ENCODE results near the gene DPEP2NB. TPM values are rescaled to one million over a fixed set of nuclear protein-coding genes. Genes with fewer than 3 reads are reported as not detected.

Gene DPEP2NB
- total and polyA plus RNA-seq, 9 donors = not detected

GRCh38 chr16:67964477-67965131, 51.1 kb downstream of the DPEP2NB start:
- no peaks in the 10 kb centered on the region for H3K9me3 ChIP-seq (replicated peaks; ENCODE audit: control insufficient read depth, low read depth, low read length)
- H3K36me3 ChIP-seq (ENCODE audit: control insufficient read depth, insufficient read depth, low read length) = peaks cover 61% of the 10 kb centered on the region
- 78% methylated on average over 3 of the region's 6 CpGs for WGBS (ENCODE audit: insufficient coverage)
- DNase-seq = no peak
- peaks cover 75% of the 10 kb centered on the region for H3K4me1 ChIP-seq (ENCODE audit: control insufficient read depth, insufficient read depth, low read length)
- peaks cover 2% of the 10 kb centered on the region for H3K27me3 ChIP-seq (ENCODE audit: control insufficient read depth, insufficient read depth, low read length)
- no peak overlapping the region for H3K27ac ChIP-seq (ENCODE audit: low read length)
- no peak overlapping the region for H3K4me3 ChIP-seq (ENCODE audit: low read length)

GRCh38 chr16:67963662-67964321, 51.9 kb downstream of the DPEP2NB start:
- Histone ChIP-seq H3K9me3 (replicated peaks; ENCODE audit: control insufficient read depth, low read depth, low read length) (no peaks in the 10 kb centered on the region), H3K4me1 (ENCODE audit: control insufficient read depth, insufficient read depth, low read length) (peaks cover 75% of the 10 kb centered on the region), H3K36me3 (ENCODE audit: control insufficient read depth, insufficient read depth, low read length) (peaks cover 69% of the 10 kb centered on the region), H3K27me3 (ENCODE audit: control insufficient read depth, insufficient read depth, low read length) (peaks cover under 1% of the 10 kb centered on the region), H3K27ac (ENCODE audit: low read length) (no peak overlapping the region), H3K4me3 (ENCODE audit: low read length) (no peak overlapping the region)
- WGBS (ENCODE audit: insufficient coverage) = 39% methylated on average over 31 of the region's 32 CpGs
- no peak for DNase-seq

Other genes starting within 250 kb of the DPEP2NB start
- gene RANBP10, start 209.4 kb downstream of the DPEP2NB start, total RNA-seq = 7.1 TPM
- gene RANBP10, start 209.4 kb downstream of the DPEP2NB start, polyA plus RNA-seq (ENCODE audit: insufficient read depth in 1 of 8, insufficient read length in 8 of 8, low replicate concordance in 1 of 8) = 10 to 100 TPM; 13.6 to 24.1 (median 20.4) TPM
- 0.89 TPM for gene TSNAXIP1, start 209.0 kb downstream of the DPEP2NB start, total RNA-seq
- 1 to 10 TPM in 7 of 8 donors, under 1 TPM in 1; 0.80 to 1.9 (median 1.5) TPM for gene TSNAXIP1, start 209.0 kb downstream of the DPEP2NB start, polyA plus RNA-seq (ENCODE audit: insufficient read depth in 1 of 8, insufficient read length in 8 of 8, low replicate concordance in 1 of 8)
- gene THAP11, start 173.6 kb downstream of the DPEP2NB start, total RNA-seq = 29.4 TPM
- 10 to 100 TPM; 25.3 to 29.5 (median 27.2) TPM for gene THAP11, start 173.6 kb downstream of the DPEP2NB start, polyA plus RNA-seq (ENCODE audit: insufficient read depth in 1 of 8, insufficient read length in 8 of 8, low replicate concordance in 1 of 8)
- 47.8 TPM for gene NUTF2, start 169.0 kb downstream of the DPEP2NB start, total RNA-seq
- gene NUTF2, start 169.0 kb downstream of the DPEP2NB start, polyA plus RNA-seq (ENCODE audit: insufficient read depth in 1 of 8, insufficient read length in 8 of 8, low replicate concordance in 1 of 8) = 100 to 1,000 TPM; 125 to 136 (median 128) TPM
- gene CENPT, start 168.2 kb downstream of the DPEP2NB start, total RNA-seq = 32.0 TPM
- 10 to 100 TPM; 31.2 to 47.9 (median 39.8) TPM for gene CENPT, start 168.2 kb downstream of the DPEP2NB start, polyA plus RNA-seq (ENCODE audit: insufficient read depth in 1 of 8, insufficient read length in 8 of 8, low replicate concordance in 1 of 8)
- 56.9 TPM for gene EDC4, start 142.9 kb downstream of the DPEP2NB start, total RNA-seq
- 100 to 1,000 TPM; 100 to 124 (median 114) TPM for gene EDC4, start 142.9 kb downstream of the DPEP2NB start, polyA plus RNA-seq (ENCODE audit: insufficient read depth in 1 of 8, insufficient read length in 8 of 8, low replicate concordance in 1 of 8)
- 0.75 TPM for gene NRN1L, start 131.0 kb downstream of the DPEP2NB start, total RNA-seq
- gene NRN1L, start 131.0 kb downstream of the DPEP2NB start, polyA plus RNA-seq (ENCODE audit: insufficient read depth in 1 of 8, insufficient read length in 8 of 8, low replicate concordance in 1 of 8) = 1 to 10 TPM in 1 of 8 donors, under 1 TPM in 5, not detected in 2; 0.24 to 1.3 (median 0.79) TPM
- gene PSKH1, start 122.7 kb downstream of the DPEP2NB start, total RNA-seq = 8.6 TPM
- gene PSKH1, start 122.7 kb downstream of the DPEP2NB start, polyA plus RNA-seq (ENCODE audit: insufficient read depth in 1 of 8, insufficient read length in 8 of 8, low replicate concordance in 1 of 8) = 10 to 100 TPM; 18.1 to 26.1 (median 24.5) TPM
- gene CTRL, start 84.0 kb downstream of the DPEP2NB start, total RNA-seq = 0.66 TPM
- 1 to 10 TPM; 2.3 to 5.2 (median 3.6) TPM for gene CTRL, start 84.0 kb downstream of the DPEP2NB start, polyA plus RNA-seq (ENCODE audit: insufficient read depth in 1 of 8, insufficient read length in 8 of 8, low replicate concordance in 1 of 8)
- gene PSMB10, start 79.1 kb downstream of the DPEP2NB start, total RNA-seq = 44.6 TPM
- 10 to 100 TPM; 24.7 to 42.1 (median 32.5) TPM for gene PSMB10, start 79.1 kb downstream of the DPEP2NB start, polyA plus RNA-seq (ENCODE audit: insufficient read depth in 1 of 8, insufficient read length in 8 of 8, low replicate concordance in 1 of 8)
- 12.5 TPM for gene LCAT, start 71.8 kb downstream of the DPEP2NB start, total RNA-seq
- gene LCAT, start 71.8 kb downstream of the DPEP2NB start, polyA plus RNA-seq (ENCODE audit: insufficient read depth in 1 of 8, insufficient read length in 8 of 8, low replicate concordance in 1 of 8) = 10 to 100 TPM; 19.1 to 30.0 (median 26.0) TPM
- 34.2 TPM for gene SLC12A4, start 47.3 kb downstream of the DPEP2NB start, total RNA-seq
- 10 to 100 TPM; 34.4 to 55.2 (median 43.4) TPM for gene SLC12A4, start 47.3 kb downstream of the DPEP2NB start, polyA plus RNA-seq (ENCODE audit: insufficient read depth in 1 of 8, insufficient read length in 8 of 8, low replicate concordance in 1 of 8)
- 0.04 TPM for gene DPEP3, start 35.4 kb downstream of the DPEP2NB start, total RNA-seq
- gene DPEP3, start 35.4 kb downstream of the DPEP2NB start, polyA plus RNA-seq (ENCODE audit: insufficient read depth in 1 of 8, insufficient read length in 8 of 8, low replicate concordance in 1 of 8) = under 1 TPM in 4 of 8 donors, not detected in 4; 0.05 to 0.15 (median 0.11) TPM
- gene DPEP2, start 16.4 kb downstream of the DPEP2NB start, total RNA-seq = 0.75 TPM
- 1 to 10 TPM in 5 of 8 donors, under 1 TPM in 3; 0.52 to 1.4 (median 1.1) TPM for gene DPEP2, start 16.4 kb downstream of the DPEP2NB start, polyA plus RNA-seq (ENCODE audit: insufficient read depth in 1 of 8, insufficient read length in 8 of 8, low replicate concordance in 1 of 8)
- gene DDX28, start 7.3 kb upstream of the DPEP2NB start, total RNA-seq = 5.2 TPM
- gene DDX28, start 7.3 kb upstream of the DPEP2NB start, polyA plus RNA-seq (ENCODE audit: insufficient read depth in 1 of 8, insufficient read length in 8 of 8, low replicate concordance in 1 of 8) = 1 to 10 TPM; 5.3 to 7.2 (median 6.3) TPM
- 13.4 TPM for gene DUS2, start 7.4 kb upstream of the DPEP2NB start, total RNA-seq
- gene DUS2, start 7.4 kb upstream of the DPEP2NB start, polyA plus RNA-seq (ENCODE audit: insufficient read depth in 1 of 8, insufficient read length in 8 of 8, low replicate concordance in 1 of 8) = 10 to 100 TPM; 10.1 to 13.7 (median 12.1) TPM
- gene NFATC3, start 69.5 kb upstream of the DPEP2NB start, total RNA-seq = 39.0 TPM
- 10 to 100 TPM; 22.0 to 33.4 (median 25.9) TPM for gene NFATC3, start 69.5 kb upstream of the DPEP2NB start, polyA plus RNA-seq (ENCODE audit: insufficient read depth in 1 of 8, insufficient read length in 8 of 8, low replicate concordance in 1 of 8)
- gene ESRP2, start 220.2 kb upstream of the DPEP2NB start, total RNA-seq = 0.09 TPM
- 1 to 10 TPM in 3 of 8 donors, under 1 TPM in 5; 0.21 to 6.4 (median 0.78) TPM for gene ESRP2, start 220.2 kb upstream of the DPEP2NB start, polyA plus RNA-seq (ENCODE audit: insufficient read depth in 1 of 8, insufficient read length in 8 of 8, low replicate concordance in 1 of 8)
- gene PLA2G15, start 229.5 kb upstream of the DPEP2NB start, total RNA-seq = 23.7 TPM
- 10 to 100 TPM; 20.4 to 33.1 (median 25.1) TPM for gene PLA2G15, start 229.5 kb upstream of the DPEP2NB start, polyA plus RNA-seq (ENCODE audit: insufficient read depth in 1 of 8, insufficient read length in 8 of 8, low replicate concordance in 1 of 8)
- gene SLC7A6, start 248.6 kb upstream of the DPEP2NB start, total RNA-seq = 6.5 TPM
- 10 to 100 TPM in 2 of 8 donors, 1 to 10 TPM in 6; 6.0 to 11.2 (median 7.8) TPM for gene SLC7A6, start 248.6 kb upstream of the DPEP2NB start, polyA plus RNA-seq (ENCODE audit: insufficient read depth in 1 of 8, insufficient read length in 8 of 8, low replicate concordance in 1 of 8)